GM12801 (cell line): ENCODE data around the gene TCEA3.

Source experiments
- CTCF ChIP-seq: IDR thresholded peaks from one replicate; pipeline ENCODE4 v1.5.1; 2011; ENCODE audit warnings: control low read depth; ENCODE audit not compliant: insufficient read length; ENCODE audit errors: extremely low read depth

TCEA3 gene

GRCh38 chr1:23446661-23447310, 22.2 kb upstream of the TCEA3 start:
- TF ChIP-seq CTCF = no peak

GRCh38 chr1:23444596-23445390, 20.2 kb upstream of the TCEA3 start:
- TF ChIP-seq CTCF = no peak

- TF ChIP-seq CTCF = no peak
These were observed 19.6 kb upstream of the TCEA3 start for GRCh38 chr1:23444104-23444533.

- no peak for TF ChIP-seq CTCF
These were observed 18.2 kb upstream of the TCEA3 start for GRCh38 chr1:23442751-23443150.

GRCh38 chr1:23441446-23442148, 17.0 kb upstream of the TCEA3 start:
- no peak for TF ChIP-seq CTCF

GRCh38 chr1:23438545-23438944, 14.0 kb upstream of the TCEA3 start:
- TF ChIP-seq CTCF = no peak

- TF ChIP-seq CTCF = no peak
These were observed 12.8 kb upstream of the TCEA3 start for GRCh38 chr1:23437355-23437664.
